H54 (cell line): Measurements from ENCODE around the gene GABBR2.
"Not testable (repeated sequence)": the region's sequence is repeated elsewhere in the genome, so short reads cannot be mapped to it uniquely, and the experiment has no call there.

ENCODE experiments used
- DNase-seq: peaks from one replicate; pipeline ENCODE4 v3.0.0; 2011; ENCODE audit warnings: low spot score, mixed read lengths; ENCODE audit not compliant: insufficient read length
- FAIRE-seq: peaks from 3 replicates; lab custom pipeline; 2011; peaks lifted over from hg19 to GRCh38; lab: Jason Lieb, UNC
- POLR2A ChIP-seq: IDR thresholded peaks from 2 replicates; pipeline ENCODE4 v1.6.1; 2011; ENCODE audit warnings: low read depth, mild to moderate bottlenecking, low read length

Gene GABBR2

DNA sequence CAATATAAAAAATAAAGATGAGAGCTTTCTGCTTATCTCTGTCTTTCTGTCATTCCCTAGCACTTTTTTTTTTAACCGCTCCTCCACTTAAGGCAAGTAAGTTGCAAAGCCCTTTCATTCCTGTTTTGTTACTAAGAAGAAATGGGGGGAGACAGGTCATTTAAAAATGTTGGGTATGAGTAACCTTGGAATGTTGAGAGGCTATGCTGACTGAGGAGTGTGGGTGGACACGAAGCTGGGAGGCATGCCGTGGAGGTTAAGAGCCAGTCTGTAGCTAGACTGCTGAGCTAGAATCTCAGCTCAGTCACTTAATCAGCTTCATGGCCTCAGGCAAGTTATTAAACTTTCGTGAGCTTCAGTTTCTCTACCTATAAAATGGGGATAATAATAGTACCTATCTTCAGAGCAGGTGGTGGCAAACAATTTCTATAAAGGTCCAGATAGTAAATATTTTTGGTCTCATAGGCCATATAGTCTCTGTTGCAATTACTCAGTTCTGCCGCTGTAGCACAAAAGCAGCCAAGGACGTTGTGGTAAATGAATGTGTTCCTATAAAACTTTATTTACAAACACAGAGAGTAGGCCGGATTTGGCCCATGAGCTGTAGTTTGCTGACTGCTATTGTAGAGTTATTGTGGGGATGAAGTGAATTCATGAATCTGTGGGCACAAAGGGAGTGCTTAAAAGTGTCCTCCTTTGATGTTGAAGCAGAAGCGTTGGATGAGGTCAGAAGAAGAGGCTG lies 220.0 kb downstream of the GABBR2 start:
- peak; percentile 95 for FAIRE-seq
- no peak for TF ChIP-seq POLR2A
- DNase-seq = peak; percentile 98

DNA sequence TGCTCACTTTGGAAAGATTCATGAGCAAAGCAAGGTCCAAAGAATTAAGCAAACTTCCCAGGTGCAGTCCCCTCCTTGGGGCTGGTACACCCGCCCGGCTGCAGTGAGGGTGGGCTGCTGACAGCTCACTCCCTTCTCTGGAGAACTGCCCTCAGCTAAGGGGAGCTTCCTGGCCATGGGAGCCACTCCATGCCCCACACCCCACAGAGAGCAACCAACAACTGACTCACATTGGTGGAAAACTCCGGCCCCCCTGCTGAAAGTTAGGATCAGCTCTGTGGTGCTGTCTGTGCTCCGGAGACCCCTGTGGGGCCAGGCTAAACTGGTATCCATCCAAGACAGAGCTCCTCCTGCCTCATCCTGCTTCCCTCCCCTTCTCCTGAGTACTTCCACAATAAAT lies 223.0 kb downstream of the GABBR2 start:
- DNase-seq (no peak), FAIRE-seq (no peak)
- no peak for TF ChIP-seq POLR2A

DNA sequence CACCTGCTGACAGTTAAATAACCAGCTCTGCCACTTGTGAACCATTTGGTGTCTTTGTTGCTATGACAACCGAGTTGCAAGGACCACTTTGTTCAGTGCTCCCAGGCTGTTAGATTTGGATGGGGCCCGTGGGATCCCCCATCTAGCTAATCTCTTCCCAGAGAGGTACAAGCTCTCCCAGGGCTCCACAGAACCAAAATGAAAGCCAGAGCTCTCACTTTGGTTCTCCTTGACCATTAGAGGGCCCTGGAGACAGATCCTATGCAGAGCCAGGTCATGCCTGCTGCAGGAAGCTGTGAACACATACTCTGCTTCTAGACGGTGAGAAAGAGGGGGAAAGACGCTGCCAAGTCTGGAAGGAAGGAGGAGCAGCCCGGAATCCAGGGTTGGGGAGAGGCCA lies 224.6 kb downstream of the GABBR2 start:
- no peak for DNase-seq
- no peak for FAIRE-seq
- TF ChIP-seq POLR2A = no peak

DNA sequence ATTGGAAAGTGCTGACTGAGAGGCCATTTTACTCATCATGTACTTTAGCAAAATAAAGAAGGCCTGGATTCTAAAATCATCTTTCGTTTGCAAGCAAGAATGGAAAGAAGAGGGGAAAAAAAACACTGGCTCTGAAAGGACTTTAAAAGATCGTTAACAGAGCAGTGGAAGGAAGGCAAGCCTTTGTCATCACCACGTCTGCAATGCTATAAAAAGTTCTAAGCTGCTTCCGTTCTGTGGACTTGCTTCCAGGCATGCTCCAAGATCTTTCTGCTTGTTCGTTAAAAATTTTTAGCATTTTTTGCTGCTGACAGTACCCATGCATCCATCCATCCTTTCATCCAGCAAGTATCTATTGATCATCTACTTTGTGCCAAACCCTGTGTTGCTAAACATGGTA lies 226.5 kb downstream of the GABBR2 start:
- DNase-seq (no peak), FAIRE-seq (no peak)
- TF ChIP-seq POLR2A = no peak

DNA sequence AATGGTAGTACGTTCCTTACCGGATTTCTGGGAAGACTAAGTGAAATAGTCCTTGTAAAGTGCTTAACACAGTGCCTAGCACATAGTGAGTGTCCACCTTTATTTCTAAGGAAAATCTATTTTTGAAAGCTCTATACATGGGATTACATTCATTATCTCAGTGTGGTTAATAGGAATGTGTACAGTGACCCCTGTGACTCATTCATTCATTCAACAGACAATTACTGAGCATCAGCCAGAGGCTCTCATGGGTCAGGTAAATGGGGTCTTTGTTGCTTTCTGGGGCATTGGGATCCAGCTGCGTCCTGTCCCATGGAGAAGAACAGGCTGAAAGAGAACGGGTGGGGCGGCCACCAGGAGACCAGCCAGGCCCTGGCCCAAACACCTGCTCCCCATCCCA lies 227.1 kb downstream of the GABBR2 start:
- DNase-seq (no peak), FAIRE-seq (no peak)
- no peak for TF ChIP-seq POLR2A

DNA sequence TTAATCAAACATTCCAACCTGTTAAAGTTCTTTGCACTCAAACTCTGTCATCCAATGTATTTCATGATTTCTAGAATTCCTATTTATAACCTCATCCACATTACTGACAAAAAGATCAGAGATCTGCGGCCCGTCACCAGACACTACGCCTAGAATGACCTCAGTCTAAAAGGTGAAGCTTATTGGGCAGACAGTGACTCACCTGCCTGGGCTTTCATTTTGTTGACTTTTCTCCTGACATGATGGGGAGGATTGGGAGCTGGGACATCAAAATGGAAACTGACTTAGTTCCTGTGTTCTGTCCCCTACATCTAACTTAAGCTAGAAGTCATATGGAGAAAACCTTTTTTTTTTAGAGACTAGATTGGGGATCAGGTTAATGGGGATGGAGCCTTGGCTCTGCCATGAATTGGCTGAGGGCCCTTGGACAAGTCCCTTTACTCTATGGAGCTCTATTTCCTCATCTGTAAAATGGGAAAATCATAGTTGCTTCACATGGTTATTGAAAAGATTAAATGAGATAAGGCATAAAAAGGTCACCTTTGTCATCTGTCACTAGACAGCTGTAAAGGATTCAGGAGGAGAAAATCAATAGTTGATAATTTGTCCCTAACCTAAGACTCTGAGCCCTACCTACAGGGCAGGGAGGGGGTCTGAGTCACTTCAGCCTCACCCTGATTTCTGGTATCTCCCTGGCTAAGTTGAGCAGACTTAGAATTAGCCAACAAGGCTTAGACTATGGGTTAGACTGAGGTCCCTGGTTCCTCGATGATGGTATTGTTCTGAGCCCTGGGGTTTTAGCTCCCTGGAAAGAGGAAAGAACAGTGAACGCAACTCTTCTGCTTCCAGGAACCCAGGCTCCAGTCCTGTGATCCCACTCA lies 228.5 kb downstream of the GABBR2 start:
- FAIRE-seq (no peak), DNase-seq (no peak)
- TF ChIP-seq POLR2A = no peak

DNA sequence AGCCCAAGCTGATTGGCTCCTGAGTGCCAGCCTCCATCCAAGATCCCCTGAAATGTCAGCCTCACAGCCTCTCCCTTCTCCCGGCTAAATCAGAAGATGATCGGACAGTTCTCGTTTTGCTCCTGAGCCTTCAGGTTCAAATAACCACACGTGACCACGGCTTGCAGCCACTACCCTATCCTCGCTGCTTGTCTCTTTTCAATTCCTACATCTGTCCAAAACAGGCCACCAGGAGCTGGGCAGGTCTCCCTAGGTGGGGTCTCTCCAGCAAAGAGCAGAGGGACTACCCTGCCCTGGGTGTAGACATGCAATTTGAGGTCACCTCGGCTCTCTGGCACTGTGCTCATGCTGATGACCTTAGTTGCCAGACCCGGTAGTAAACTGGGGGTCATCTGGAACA lies 229.3 kb downstream of the GABBR2 start:
- TF ChIP-seq POLR2A = no peak
- FAIRE-seq (no peak), DNase-seq (no peak)

DNA sequence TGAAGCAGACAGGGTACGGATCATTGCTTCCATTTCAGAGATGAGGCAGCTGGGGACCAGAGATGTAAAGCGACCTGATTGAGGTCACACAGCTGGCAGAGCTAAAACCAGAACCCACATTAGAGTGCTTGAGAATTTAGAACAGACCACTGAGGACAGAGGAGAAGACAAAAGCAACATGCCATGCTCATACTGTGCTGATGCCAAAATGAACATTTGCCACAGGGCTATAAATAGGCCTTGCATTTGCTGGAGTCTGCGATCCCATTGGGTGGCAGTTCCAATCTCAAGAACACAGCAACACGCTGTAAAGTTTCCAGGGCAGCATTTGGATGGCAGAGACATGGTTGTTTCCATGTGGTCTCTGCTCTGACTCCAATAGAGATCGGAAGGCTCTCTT lies 230.9 kb downstream of the GABBR2 start:
- DNase-seq (no peak), FAIRE-seq (no peak)
- no peak for TF ChIP-seq POLR2A

DNA sequence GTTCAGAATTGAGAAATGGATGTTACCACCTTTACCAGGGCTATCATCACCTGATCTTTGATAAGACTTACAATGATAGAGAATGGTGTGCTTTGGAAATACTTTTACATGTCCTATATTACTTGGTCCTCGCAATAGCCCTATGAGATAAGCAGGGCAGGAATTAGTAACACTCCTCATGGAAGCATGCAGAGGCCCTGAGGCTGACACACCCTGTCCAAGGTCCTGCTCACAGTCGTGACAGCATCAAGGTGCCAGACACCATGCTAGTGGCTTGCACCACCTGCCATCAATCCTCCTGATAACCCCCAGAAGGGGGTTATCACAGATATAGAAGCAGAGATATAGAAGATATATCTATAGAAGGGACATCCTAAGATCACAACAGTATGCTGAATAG lies 236.5 kb downstream of the GABBR2 start:
- no peak for TF ChIP-seq POLR2A
- FAIRE-seq (no peak), DNase-seq (no peak)

DNA sequence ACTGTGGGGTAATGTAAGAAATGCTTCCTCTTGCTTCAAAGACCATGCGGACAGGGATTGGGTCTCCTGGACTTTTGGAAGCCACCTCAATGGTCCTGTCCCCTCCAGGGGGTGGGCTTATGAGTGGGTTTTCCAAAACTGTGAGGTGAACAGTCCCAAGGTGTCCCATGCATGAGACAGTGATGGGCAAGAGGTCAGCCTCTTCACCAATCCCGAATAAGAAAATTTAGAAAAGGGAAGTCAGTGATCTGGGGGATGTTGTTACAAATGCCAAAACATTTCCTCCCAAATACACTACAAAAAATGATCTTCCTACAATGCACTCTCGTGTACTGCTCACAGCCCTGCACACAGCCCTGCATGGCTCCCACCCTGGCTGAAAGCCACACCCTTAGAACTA lies 237.6 kb downstream of the GABBR2 start:
- no peak for TF ChIP-seq POLR2A
- FAIRE-seq = no peak
- no peak for DNase-seq

DNA sequence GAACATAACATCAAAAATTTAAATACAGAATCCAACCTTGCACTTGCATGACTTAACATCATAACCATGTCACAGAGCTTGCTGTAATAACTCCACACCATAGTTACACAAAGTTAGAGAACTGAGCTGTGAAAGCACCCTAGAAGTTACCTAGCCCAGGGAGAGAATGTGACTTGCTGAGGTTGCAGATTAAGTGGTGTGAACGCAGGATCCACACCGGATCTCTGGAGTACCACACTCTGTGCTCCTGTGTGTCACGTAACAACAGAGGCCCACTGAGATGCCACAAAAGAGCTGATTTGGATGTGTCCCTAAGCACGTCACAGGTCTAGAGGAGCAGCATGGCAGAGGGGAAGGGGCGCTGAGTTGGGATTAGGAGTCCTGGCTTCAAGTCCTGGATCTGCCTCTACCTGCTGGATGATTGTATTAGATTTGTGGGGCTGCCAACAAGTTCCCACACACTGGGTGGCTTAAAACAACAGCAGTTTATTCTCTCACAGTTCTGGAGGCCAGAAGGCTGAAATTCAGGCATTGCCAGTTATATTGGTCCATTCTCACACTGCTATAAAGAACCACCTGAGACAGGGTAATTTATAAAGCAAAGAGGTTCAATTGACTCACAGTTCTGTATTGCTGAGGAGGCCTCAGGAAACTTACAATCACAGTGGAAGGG lies 240.0 kb downstream of the GABBR2 start:
- DNase-seq (no peak), FAIRE-seq (no peak)
- no peak for TF ChIP-seq POLR2A

DNA sequence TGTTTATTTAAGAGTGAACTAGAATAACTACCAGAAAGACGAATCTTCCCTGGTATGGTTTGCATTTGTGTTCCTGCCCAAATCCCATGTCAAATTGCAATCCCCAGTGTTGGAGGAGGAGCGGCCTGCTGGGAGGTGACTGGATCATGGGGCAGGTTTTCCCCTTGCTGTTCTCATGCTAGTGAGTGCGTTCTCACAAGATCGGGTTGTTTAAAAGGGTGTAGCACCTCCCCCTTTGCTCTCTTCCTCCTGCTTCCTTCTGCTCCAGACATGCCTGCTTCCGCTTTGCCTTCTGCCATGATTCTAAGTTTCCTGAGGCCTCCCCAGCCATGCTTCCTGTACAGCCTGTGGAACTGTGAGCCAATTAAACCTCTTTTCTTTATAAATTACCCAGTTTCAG lies 242.9 kb downstream of the GABBR2 start:
- FAIRE-seq (no peak), DNase-seq (no peak)
- no peak for TF ChIP-seq POLR2A

DNA sequence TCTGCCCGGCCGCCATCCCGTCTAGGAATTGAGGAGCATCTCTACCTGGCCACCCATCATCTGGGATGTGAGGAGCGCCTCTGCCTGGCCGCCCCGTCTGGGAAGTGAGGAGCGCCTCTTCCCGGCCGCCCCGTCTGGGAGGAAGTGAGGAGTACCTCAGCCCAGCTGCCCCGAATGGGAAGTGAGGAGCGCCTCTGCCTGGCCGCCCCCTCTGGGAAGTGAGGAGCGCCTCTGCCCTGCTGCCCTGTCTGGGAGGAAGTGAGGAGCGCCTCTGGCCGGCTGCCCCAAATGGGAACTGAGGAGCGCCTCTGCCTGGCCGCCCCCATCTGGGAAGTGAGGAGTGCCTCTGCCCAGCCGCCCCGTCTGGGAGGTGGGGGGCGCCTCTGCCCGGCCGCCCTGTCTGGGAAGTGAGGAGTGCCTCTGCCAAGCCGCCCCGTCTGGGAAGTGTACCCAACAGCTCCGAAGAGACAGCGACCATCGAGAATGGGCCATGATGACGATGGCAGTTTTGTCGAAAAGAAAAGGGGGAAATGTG lies 244.5 kb downstream of the GABBR2 start:
- DNase-seq, FAIRE-seq: not testable (repeated sequence)

DNA sequence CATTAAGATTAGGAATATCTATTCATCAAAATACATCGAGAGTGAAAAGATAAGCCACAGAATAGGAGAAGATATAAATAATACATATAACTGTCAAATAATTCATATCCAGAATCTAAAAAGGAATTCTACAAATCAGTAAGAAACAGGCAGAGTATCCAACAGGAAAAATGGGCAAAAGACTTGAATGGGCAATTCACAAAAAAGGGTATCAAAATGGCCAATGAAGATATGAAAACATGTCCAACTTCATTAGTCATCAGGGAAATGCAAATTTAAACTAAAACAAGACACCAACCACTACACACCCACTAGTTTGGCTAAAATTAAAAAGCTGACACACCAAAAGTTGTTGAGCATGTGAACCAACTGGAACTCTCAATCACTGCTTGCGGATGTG lies 246.4 kb downstream of the GABBR2 start:
- FAIRE-seq = no peak
- no peak for TF ChIP-seq POLR2A
- DNase-seq = no peak

DNA sequence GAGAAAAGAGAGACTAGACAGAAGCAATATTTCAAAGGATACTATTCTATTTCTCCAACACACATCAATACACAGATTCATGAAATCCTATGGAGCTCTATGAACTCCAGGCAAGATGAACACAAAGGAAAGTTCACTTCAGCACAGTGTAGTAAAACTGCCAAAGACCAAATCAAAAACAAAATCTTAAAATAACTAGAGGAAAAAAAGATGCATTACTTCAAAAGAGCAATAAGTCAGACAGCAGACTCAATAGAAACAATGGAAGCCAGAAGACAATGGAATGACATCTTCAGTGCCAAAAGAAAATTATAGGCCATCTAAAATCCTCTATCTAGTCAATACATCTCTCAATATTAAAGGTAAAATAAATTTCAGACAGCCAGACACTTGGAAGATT lies 248.0 kb downstream of the GABBR2 start:
- FAIRE-seq (no peak), DNase-seq (no peak)
- no peak for TF ChIP-seq POLR2A
